ENCODE results near the gene HTRA3. TPM values are rescaled to one million over a fixed set of nuclear protein-coding genes. Genes with fewer than 3 reads are reported as not detected.

The HTRA3 gene
- total and polyA plus RNA-seq, 2 of the 8 experiments (the other 6 are each of a cell fraction or from before 2014, with no cell fraction given), result 3.2 to 5.8 TPM

DNA sequence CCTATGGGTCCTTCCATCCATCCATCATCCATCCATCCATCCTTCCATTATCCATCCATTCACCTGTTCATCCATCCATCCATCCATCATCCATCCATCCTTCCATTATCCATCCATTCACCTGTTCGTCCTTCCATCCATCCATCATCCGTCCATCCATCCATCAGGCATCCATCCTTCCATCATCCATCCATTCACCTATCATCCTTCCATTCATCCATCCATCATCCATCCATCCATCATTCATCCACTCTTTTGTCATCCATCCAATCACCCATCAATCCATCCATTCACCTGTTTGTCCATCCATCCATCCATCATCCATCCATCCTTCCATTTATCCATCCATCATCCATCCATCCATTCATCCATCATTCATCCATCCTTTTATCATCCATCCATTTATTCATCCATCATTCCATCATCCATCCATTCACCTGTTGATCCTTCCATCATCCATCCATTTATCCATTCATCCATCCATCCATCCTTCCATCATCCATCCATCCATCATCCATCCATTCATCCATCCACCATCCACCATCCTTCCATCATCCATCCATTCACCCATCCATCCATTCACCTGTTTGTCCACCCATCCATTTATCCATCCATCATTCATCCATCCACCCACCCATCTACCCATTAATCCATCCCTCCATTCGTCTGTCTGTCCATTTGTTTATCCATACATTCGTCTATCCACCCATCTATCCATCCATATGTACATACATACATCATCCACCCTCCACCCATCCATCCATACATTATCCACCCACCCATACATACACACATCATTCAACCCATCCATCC, 35.7 kb upstream of the HTRA3 start (continued):
- TF ChIP-seq SP2 (IDR thresholded peaks at IDR 0.05; ENCODE audit: low read length) (no peak), CHD7 (IDR thresholded peaks at IDR 0.05; ENCODE audit: insufficient replicate concordance, low read length) (no peak), EP300 (IDR thresholded peaks at IDR 0.05; ENCODE audit: borderline replicate concordance in 1 of 2, low read depth in 2 of 2, low read length in 2 of 2) (no peak), EGR1 (IDR thresholded peaks at IDR 0.05; ENCODE audit: borderline replicate concordance, low read depth, low read length) (no peak), FOSL1 (IDR thresholded peaks at IDR 0.05; ENCODE audit: insufficient read depth, low read depth, low read length) (no peak)

Measured in H1 (cell line).